ENCODE results near the gene SLC43A3. TPM values are rescaled to one million over a fixed set of nuclear protein-coding genes. Genes with fewer than 3 reads are reported as not detected.

The SLC43A3 gene
- total and polyA plus RNA-seq, 2 donors: 17.8 to 28.7 TPM

DNA sequence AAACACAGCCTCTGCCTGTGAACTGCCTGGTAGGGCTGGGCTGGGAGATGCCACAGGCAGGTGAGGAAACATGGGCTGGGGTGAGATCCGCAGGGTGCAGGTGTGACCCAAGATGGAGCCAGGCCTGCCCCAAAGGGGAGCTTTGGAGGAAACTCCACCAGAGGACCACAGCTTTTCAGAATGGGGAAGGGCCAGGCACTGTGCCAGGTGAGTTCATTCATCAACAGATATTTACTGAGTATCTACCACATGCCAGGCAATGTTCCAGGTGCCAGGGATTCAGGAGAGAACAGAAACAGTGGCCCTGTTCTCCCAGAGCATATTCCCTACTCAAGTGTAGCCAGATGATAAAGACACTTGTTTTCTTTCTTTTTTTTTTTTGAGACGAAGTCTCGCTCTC is 44.6 kb upstream of the SLC43A3 start:
- H3K27ac ChIP-seq (ENCODE audit: low read depth in 1 of 2, low read length in 1 of 2): no peak overlapping the region
- DNase-seq (ENCODE audit: low read depth in 6 of 9, low spot score in 9 of 9): no peak
- no peaks in the 10 kb centered on the region for H3K36me3 ChIP-seq (ENCODE audit: control insufficient read depth in 2 of 2, insufficient read depth in 2 of 2, low read length in 1 of 2)
- peaks cover 0 to 3% of the 10 kb centered on the region in 2 donors for H3K9me3 ChIP-seq (ENCODE audit: control insufficient read depth in 2 of 2, insufficient read depth in 1 of 2, low read length in 1 of 2)
- no peak overlapping the region for H3K4me3 ChIP-seq (ENCODE audit: low read length in 2 of 2)
- peaks cover 20 to 29% of the 10 kb centered on the region in 2 donors for H3K4me1 ChIP-seq (ENCODE audit: control insufficient read depth in 2 of 2, insufficient read depth in 2 of 2, low read length in 2 of 2)
- H3K27me3 ChIP-seq (ENCODE audit: control insufficient read depth in 2 of 2, insufficient read depth in 1 of 2, low read length in 1 of 2): peaks cover 11 to 36% of the 10 kb centered on the region in 2 donors
- WGBS: 98% methylated on average over 3 of the region's 3 CpGs

GRCh38 chr11:57469268-57469667 is 42.3 kb upstream of the SLC43A3 start:
- H3K27ac ChIP-seq (ENCODE audit: low read depth in 1 of 2, low read length in 1 of 2): no peak overlapping the region
- H3K4me3 ChIP-seq (ENCODE audit: low read length in 2 of 2): no peak overlapping the region
- DNase-seq (ENCODE audit: low read depth in 6 of 9, low spot score in 9 of 9): no peak
- no peaks in the 10 kb centered on the region for H3K9me3 ChIP-seq (ENCODE audit: control insufficient read depth in 2 of 2, insufficient read depth in 1 of 2, low read length in 1 of 2)
- no peaks in the 10 kb centered on the region for H3K36me3 ChIP-seq (ENCODE audit: control insufficient read depth in 2 of 2, insufficient read depth in 2 of 2, low read length in 1 of 2)
- H3K27me3 ChIP-seq (ENCODE audit: control insufficient read depth in 2 of 2, insufficient read depth in 1 of 2, low read length in 1 of 2): peaks cover 0 to 26% of the 10 kb centered on the region in 2 donors
- 94% methylated on average over 5 of the region's 5 CpGs for WGBS
- H3K4me1 ChIP-seq (ENCODE audit: control insufficient read depth in 2 of 2, insufficient read depth in 2 of 2, low read length in 2 of 2): peaks cover 5 to 14% of the 10 kb centered on the region in 2 donors

DNA sequence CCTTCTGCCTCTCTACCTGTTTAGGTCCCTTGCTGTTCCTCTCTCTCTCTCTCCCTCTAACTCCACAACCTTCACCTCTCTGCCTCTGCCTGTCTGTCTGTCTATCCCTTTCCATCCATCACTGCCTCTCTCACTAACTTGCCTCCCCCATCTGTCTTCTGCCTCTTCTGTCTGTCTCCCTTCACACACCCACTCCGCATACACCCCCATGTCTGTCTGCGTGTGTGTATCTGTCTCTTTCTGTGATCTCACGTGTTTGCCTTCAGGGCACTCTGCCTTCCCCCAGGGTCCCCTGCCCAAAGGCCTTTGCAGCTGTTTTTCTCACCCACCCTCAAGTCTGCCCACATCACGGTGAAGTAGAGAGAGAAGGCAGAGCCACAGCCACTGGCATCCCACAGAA is 41.4 kb upstream of the SLC43A3 start:
- Histone ChIP-seq H3K36me3 (ENCODE audit: control insufficient read depth in 2 of 2, insufficient read depth in 2 of 2, low read length in 1 of 2) (no peaks in the 10 kb centered on the region), H3K4me1 (ENCODE audit: control insufficient read depth in 2 of 2, insufficient read depth in 2 of 2, low read length in 2 of 2) (peaks cover 0 to 6% of the 10 kb centered on the region in 2 donors), H3K9me3 (ENCODE audit: control insufficient read depth in 2 of 2, insufficient read depth in 1 of 2, low read length in 1 of 2) (no peaks in the 10 kb centered on the region), H3K27ac (ENCODE audit: low read depth in 1 of 2, low read length in 1 of 2) (no peak overlapping the region), H3K4me3 (ENCODE audit: low read length in 2 of 2) (no peak overlapping the region), H3K27me3 (ENCODE audit: control insufficient read depth in 2 of 2, insufficient read depth in 1 of 2, low read length in 1 of 2) (peaks cover 0 to 31% of the 10 kb centered on the region in 2 donors)
- WGBS: 92% methylated on average over 4 of the region's 4 CpGs
- DNase-seq (ENCODE audit: low read depth in 6 of 9, low spot score in 9 of 9): no peak

- DNase-seq (ENCODE audit: low read depth in 6 of 9, low spot score in 9 of 9): no peak
- Histone ChIP-seq H3K27me3 (ENCODE audit: control insufficient read depth in 2 of 2, insufficient read depth in 1 of 2, low read length in 1 of 2) (peaks cover 3 to 38% of the 10 kb centered on the region in 2 donors), H3K4me3 (ENCODE audit: low read length in 2 of 2) (no peak overlapping the region), H3K27ac (ENCODE audit: low read depth in 1 of 2, low read length in 1 of 2) (no peak overlapping the region), H3K36me3 (ENCODE audit: control insufficient read depth in 2 of 2, insufficient read depth in 2 of 2, low read length in 1 of 2) (no peaks in the 10 kb centered on the region), H3K9me3 (ENCODE audit: control insufficient read depth in 2 of 2, insufficient read depth in 1 of 2, low read length in 1 of 2) (no peaks in the 10 kb centered on the region), H3K4me1 (ENCODE audit: control insufficient read depth in 2 of 2, insufficient read depth in 2 of 2, low read length in 2 of 2) (peaks cover 0 to 6% of the 10 kb centered on the region in 2 donors)
- 88% methylated on average over 23 of the region's 23 CpGs for WGBS
Measured at GRCh38 chr11:57467508-57468157, 40.7 kb upstream of the SLC43A3 start.

DNA sequence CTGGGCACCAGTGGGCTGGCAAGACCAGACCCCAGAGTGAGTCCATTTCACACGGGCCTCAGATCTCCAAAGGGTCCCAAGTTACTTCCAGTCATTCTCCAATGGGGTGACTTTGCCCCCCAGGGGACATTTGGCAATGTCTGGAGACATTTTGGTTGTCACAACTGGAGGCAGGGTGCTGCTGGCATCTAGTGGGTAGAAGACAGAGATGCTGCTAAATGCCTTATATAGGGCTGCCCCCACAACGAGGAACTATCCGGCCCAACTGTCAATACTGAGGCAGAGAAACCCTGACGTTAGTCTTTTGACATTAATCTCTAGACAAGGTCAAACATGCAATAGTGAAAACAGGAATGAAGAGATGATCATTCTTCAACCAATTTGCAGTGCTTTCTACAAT is 39.8 kb upstream of the SLC43A3 start:
- Histone ChIP-seq H3K9me3 (ENCODE audit: control insufficient read depth in 2 of 2, insufficient read depth in 1 of 2, low read length in 1 of 2) (peaks cover 0 to 4% of the 10 kb centered on the region in 2 donors), H3K27ac (ENCODE audit: low read depth in 1 of 2, low read length in 1 of 2) (no peak overlapping the region), H3K4me3 (ENCODE audit: low read length in 2 of 2) (no peak overlapping the region), H3K27me3 (ENCODE audit: control insufficient read depth in 2 of 2, insufficient read depth in 1 of 2, low read length in 1 of 2) (peaks cover 12 to 47% of the 10 kb centered on the region in 2 donors), H3K36me3 (ENCODE audit: control insufficient read depth in 2 of 2, insufficient read depth in 2 of 2, low read length in 1 of 2) (no peaks in the 10 kb centered on the region), H3K4me1 (ENCODE audit: control insufficient read depth in 2 of 2, insufficient read depth in 2 of 2, low read length in 2 of 2) (peaks cover 0 to 6% of the 10 kb centered on the region in 2 donors)
- 74% methylated on average over 4 of the region's 4 CpGs for WGBS
- no peak for DNase-seq (ENCODE audit: low read depth in 6 of 9, low spot score in 9 of 9)

- peaks cover 7 to 18% of the 10 kb centered on the region in 2 donors for H3K4me1 ChIP-seq (ENCODE audit: control insufficient read depth in 2 of 2, insufficient read depth in 2 of 2, low read length in 2 of 2)
- no peak overlapping the region for H3K4me3 ChIP-seq (ENCODE audit: low read length in 2 of 2)
- 86% methylated on average over 30 of the region's 30 CpGs for WGBS
- no peak overlapping the region for H3K27ac ChIP-seq (ENCODE audit: low read depth in 1 of 2, low read length in 1 of 2)
- peaks cover 32 to 67% of the 10 kb centered on the region in 2 donors for H3K27me3 ChIP-seq (ENCODE audit: control insufficient read depth in 2 of 2, insufficient read depth in 1 of 2, low read length in 1 of 2)
- DNase-seq (ENCODE audit: low read depth in 6 of 9, low spot score in 9 of 9): no peak
- H3K36me3 ChIP-seq (ENCODE audit: control insufficient read depth in 2 of 2, insufficient read depth in 2 of 2, low read length in 1 of 2): no peaks in the 10 kb centered on the region
- H3K9me3 ChIP-seq (ENCODE audit: control insufficient read depth in 2 of 2, insufficient read depth in 1 of 2, low read length in 1 of 2): peaks cover 0 to 4% of the 10 kb centered on the region in 2 donors
Measured at GRCh38 chr11:57464539-57465181, 37.7 kb upstream of the SLC43A3 start.

- Histone ChIP-seq H3K27me3 (ENCODE audit: control insufficient read depth in 2 of 2, insufficient read depth in 1 of 2, low read length in 1 of 2) (peaks cover 39 to 75% of the 10 kb centered on the region in 2 donors), H3K4me1 (ENCODE audit: control insufficient read depth in 2 of 2, insufficient read depth in 2 of 2, low read length in 2 of 2) (peaks cover 13 to 25% of the 10 kb centered on the region in 2 donors), H3K36me3 (ENCODE audit: control insufficient read depth in 2 of 2, insufficient read depth in 2 of 2, low read length in 1 of 2) (no peaks in the 10 kb centered on the region), H3K9me3 (ENCODE audit: control insufficient read depth in 2 of 2, insufficient read depth in 1 of 2, low read length in 1 of 2) (peaks cover 0 to 4% of the 10 kb centered on the region in 2 donors), H3K4me3 (ENCODE audit: low read length in 2 of 2) (no peak overlapping the region), H3K27ac (ENCODE audit: low read depth in 1 of 2, low read length in 1 of 2) (no peak overlapping the region)
- WGBS: 93% methylated on average over 14 of the region's 14 CpGs
- no peak for DNase-seq (ENCODE audit: low read depth in 6 of 9, low spot score in 9 of 9)
Measured at GRCh38 chr11:57463671-57464538, 37.0 kb upstream of the SLC43A3 start.

GRCh38 chr11:57462597-57462996 is 35.7 kb upstream of the SLC43A3 start:
- peaks cover 52 to 83% of the 10 kb centered on the region in 2 donors for H3K27me3 ChIP-seq (ENCODE audit: control insufficient read depth in 2 of 2, insufficient read depth in 1 of 2, low read length in 1 of 2)
- no peak for DNase-seq (ENCODE audit: low read depth in 6 of 9, low spot score in 9 of 9)
- peaks cover 0 to 4% of the 10 kb centered on the region in 2 donors for H3K9me3 ChIP-seq (ENCODE audit: control insufficient read depth in 2 of 2, insufficient read depth in 1 of 2, low read length in 1 of 2)
- no peaks in the 10 kb centered on the region for H3K36me3 ChIP-seq (ENCODE audit: control insufficient read depth in 2 of 2, insufficient read depth in 2 of 2, low read length in 1 of 2)
- no peak overlapping the region for H3K27ac ChIP-seq (ENCODE audit: low read depth in 1 of 2, low read length in 1 of 2)
- H3K4me3 ChIP-seq (ENCODE audit: low read length in 2 of 2): no peak overlapping the region
- 96% methylated on average over 3 of the region's 3 CpGs for WGBS
- H3K4me1 ChIP-seq (ENCODE audit: control insufficient read depth in 2 of 2, insufficient read depth in 2 of 2, low read length in 2 of 2): peaks cover 15 to 31% of the 10 kb centered on the region in 2 donors

Measured in thymus (tissue), 11 donors.